ENCODE measurements around the gene LRRN4CL. TPM values are rescaled to one million over a fixed set of nuclear protein-coding genes. Genes with fewer than 3 reads are reported as not detected.
"Not testable (repeated sequence)": the region's sequence is repeated elsewhere in the genome, so short reads cannot be mapped to it uniquely, and the experiment has no call there.

LRRN4CL gene
- total RNA-seq, 1 donor from 2014 or later = 0.25 TPM

DNA sequence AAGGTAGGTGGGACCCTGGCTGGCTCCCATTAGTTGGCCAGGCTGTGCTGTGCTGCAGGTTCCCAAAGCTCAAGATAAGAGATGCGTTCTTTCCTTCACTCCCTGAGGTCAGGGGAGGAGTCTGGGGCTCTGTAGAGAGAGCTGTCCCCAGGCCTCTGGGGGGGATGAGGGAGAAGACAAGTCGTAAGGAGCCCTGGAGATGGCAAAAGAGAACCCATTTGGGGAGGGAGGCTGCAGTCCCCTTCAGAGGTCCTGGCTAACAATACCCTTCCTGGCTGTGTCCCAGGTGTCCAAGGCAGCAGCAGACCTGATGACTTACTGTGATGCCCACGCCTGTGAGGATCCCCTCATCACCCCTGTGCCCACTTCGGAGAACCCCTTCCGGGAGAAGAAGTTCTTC lies 19.1 kb upstream of the LRRN4CL start:
- Histone ChIP-seq H3K27me3 (ENCODE audit: control insufficient read depth, insufficient read depth, low read length) (no peaks in the 10 kb centered on the region), H3K4me3 (ENCODE audit: low read depth, low read length) (no peak overlapping the region), H3K36me3 (ENCODE audit: control insufficient read depth, insufficient read depth, low read length) (peaks cover 2% of the 10 kb centered on the region)
- TF ChIP-seq, protein P1, sequence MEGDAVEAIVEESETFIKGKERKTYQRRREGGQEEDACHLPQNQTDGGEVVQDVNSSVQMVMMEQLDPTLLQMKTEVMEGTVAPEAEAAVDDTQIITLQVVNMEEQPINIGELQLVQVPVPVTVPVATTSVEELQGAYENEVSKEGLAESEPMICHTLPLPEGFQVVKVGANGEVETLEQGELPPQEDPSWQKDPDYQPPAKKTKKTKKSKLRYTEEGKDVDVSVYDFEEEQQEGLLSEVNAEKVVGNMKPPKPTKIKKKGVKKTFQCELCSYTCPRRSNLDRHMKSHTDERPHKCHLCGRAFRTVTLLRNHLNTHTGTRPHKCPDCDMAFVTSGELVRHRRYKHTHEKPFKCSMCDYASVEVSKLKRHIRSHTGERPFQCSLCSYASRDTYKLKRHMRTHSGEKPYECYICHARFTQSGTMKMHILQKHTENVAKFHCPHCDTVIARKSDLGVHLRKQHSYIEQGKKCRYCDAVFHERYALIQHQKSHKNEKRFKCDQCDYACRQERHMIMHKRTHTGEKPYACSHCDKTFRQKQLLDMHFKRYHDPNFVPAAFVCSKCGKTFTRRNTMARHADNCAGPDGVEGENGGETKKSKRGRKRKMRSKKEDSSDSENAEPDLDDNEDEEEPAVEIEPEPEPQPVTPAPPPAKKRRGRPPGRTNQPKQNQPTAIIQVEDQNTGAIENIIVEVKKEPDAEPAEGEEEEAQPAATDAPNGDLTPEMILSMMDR (IDR thresholded peaks at IDR 0.05; ENCODE audit: insufficient read depth, low read length, poor library complexity, severe bottlenecking) = no peak
- no peak for DNase-seq (ENCODE audit: low read depth)

DNA sequence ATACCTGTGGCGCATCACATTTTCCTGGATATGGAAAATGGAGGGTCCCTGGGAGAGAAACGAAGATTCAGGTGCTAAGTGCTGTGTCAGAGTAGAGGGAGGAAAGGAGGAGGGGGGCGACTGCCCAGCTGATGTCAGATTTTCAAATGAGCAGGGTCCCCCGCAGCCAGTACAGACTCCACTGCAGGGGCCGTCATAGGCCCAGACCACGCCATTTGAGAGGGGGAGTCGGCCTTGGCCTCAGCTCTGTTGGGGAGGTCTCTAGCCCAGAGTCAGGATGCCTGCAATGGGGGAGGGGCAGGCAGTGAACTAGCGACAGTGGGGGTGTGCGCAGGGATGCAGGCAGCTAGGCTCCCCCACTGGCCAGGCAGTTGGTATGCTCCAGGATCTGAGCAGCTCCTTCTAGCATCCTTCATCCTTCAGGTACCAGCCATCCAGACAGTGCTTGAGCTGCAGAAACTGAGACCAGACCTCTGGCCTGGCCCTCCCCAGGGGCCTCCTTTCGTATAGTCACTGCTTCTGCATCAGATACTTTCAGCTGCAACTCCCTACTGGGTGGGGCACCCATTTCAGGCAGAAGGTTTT lies 18.0 kb upstream of the LRRN4CL start, which contains the start of the genes BSCL2 and GNG3:
BSCL2 (minus strand) TSS at position 148 of the 585 bp plus-strand sequence. CDS start 229 bp downstream, outside the sequence.
GNG3 (plus strand) TSS at position 400 of the 585 bp plus-strand sequence. CDS start 620 bp downstream, outside the sequence.
- TF ChIP-seq, protein P1 (IDR thresholded peaks at IDR 0.05; ENCODE audit: insufficient read depth, low read length, poor library complexity, severe bottlenecking) = no peak
- Histone ChIP-seq H3K27me3 (ENCODE audit: control insufficient read depth, insufficient read depth, low read length) (no peaks in the 10 kb centered on the region), H3K36me3 (ENCODE audit: control insufficient read depth, insufficient read depth, low read length) (peaks cover 2% of the 10 kb centered on the region), H3K4me3 (ENCODE audit: low read depth, low read length) (peak within 1 kb of the TSS; percentile 41)
- no peak for DNase-seq (ENCODE audit: low read depth)

DNA sequence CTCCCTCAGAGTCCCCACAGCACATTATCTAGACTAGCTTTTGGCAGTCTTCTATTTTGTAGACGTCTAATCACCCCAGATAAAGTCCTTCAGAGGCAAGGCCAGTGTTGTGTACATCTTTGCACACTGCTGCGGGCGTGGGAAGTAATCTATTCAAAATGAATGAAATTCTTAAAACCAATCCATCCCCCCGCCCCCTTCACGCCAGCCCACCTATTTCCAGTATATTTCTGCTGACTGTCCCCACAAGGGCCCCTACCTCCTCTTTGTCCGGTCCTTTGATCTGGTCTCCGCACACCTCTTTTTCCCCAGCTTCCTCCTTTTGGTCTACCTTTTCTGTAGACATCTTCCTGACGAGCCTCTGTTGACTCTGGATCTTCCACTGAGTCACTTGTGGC lies 17.5 kb upstream of the LRRN4CL start:
- DNase-seq (ENCODE audit: low read depth) = no peak
- TF ChIP-seq, protein P1 (IDR thresholded peaks at IDR 0.05; ENCODE audit: insufficient read depth, low read length, poor library complexity, severe bottlenecking) = no peak
- H3K36me3 ChIP-seq (ENCODE audit: control insufficient read depth, insufficient read depth, low read length) = peaks cover 2% of the 10 kb centered on the region
- H3K27me3 ChIP-seq (ENCODE audit: control insufficient read depth, insufficient read depth, low read length) = no peaks in the 10 kb centered on the region
- H3K4me3 ChIP-seq (ENCODE audit: low read depth, low read length) = no peak overlapping the region

DNA sequence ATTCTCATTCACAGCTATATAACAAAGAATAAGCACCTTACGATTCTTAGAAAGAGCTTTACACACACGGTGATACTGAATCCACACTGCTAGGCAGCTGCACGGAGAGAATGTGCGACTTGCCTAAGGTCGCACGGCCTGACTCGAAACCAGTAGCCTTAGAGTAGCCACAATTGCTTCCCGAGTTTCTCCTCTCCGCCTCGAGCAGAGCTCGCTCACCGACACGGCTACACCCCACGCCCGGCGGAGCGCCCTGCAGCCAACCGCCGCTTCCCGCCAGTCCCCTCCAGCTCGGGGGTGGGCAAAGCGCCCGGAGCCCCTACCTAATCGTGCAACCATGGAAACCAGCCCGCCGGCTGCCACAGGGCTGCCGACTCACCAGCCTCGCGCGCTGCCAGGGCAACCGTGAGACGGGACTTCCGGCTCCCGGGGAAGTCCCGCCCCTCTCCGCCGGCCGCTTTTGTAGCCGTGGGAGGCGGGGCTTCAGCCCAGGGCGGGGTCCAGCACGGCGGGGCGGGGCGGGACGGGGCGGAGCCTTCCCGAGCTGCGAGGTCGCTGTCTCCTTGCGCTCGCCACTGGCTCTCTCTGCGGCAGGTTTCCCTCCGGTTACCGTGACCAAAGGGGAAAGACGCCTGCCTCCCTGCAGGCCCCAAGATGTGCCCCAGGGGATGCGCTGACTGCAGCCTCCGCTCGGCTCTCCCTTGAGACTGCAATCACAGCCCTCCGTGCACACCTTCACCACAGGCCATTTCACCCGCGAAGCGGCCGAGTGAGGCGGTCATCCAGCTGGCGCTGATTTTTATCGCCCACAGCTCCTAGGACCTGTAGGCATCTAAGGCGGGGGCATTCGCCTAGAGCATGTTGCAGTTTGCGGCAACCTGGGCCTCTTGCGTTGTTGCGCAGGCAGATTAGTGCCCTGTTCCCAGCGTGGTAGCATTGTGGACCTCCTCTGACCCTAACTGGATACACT lies 16.8 kb upstream of the LRRN4CL start:
- peak; percentile 72 for DNase-seq (ENCODE audit: low read depth)
- no peaks in the 10 kb centered on the region for H3K27me3 ChIP-seq (ENCODE audit: control insufficient read depth, insufficient read depth, low read length)
- H3K36me3 ChIP-seq (ENCODE audit: control insufficient read depth, insufficient read depth, low read length) = peaks cover 2% of the 10 kb centered on the region
- TF ChIP-seq, protein P1 (IDR thresholded peaks at IDR 0.05; ENCODE audit: insufficient read depth, low read length, poor library complexity, severe bottlenecking) = no peak
- peak overlapping the region; percentile 59 for H3K4me3 ChIP-seq (ENCODE audit: low read depth, low read length)

DNA sequence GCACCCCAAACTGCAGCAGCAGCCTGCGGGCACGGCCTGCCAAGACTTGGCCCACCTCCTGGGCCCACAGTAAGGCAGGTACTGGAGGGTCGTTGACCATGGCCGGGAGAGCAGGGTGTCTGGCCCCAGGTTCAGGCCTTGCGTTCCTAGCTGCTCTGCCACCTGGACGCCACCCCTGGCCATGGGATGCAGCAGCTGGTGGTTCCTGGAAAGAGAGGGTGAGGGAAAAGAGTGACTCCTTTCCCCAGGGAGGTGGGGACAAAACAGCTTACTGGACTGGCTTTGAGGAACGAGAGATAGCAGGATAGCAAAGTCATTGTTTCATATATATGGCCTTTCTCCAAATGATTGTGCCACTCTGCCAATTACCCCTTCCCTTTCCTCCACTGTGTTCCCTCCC lies 16.1 kb upstream of the LRRN4CL start:
- Histone ChIP-seq H3K27me3 (ENCODE audit: control insufficient read depth, insufficient read depth, low read length) (no peaks in the 10 kb centered on the region), H3K36me3 (ENCODE audit: control insufficient read depth, insufficient read depth, low read length) (peaks cover 2% of the 10 kb centered on the region), H3K4me3 (ENCODE audit: low read depth, low read length) (peak overlapping the region; percentile 59)
- DNase-seq (ENCODE audit: low read depth) = no peak
- TF ChIP-seq, protein P1 (IDR thresholded peaks at IDR 0.05; ENCODE audit: insufficient read depth, low read length, poor library complexity, severe bottlenecking) = peak; percentile 16

DNA sequence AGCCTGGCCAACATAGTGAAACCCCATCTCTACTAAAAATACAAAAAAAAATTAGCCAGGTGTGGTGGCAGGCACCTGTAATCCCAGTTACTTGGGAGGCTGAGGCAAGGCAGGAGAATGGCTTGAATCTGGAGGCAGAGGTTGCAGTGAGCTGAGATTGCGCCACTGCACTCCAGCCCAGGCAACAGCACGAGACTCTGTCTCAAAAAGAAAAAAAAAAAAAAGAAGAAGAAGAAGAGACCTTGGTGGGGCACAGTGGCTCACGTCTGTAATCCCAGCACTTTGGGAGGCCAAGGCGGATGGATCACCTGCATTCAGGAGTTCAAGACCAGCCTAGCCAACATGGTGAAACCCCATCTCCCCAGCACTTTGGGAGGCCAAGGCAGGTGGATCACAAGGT lies 14.6 kb upstream of the LRRN4CL start:
- not testable (repeated sequence) for H3K36me3 ChIP-seq (ENCODE audit: control insufficient read depth, insufficient read depth, low read length); H3K4me3 ChIP-seq (ENCODE audit: low read depth, low read length); H3K27me3 ChIP-seq (ENCODE audit: control insufficient read depth, insufficient read depth, low read length); DNase-seq (ENCODE audit: low read depth)
